OCI-LY3 (cell line): Measurements from ENCODE around the gene RTL10.

Experiments used
- H2AFZ ChIP-seq: fragments of 200-600, 300-600 bp; shearing (Covaris generic); 2 replicates; pipeline ENCODE4 v1.6.0; 2014; ENCODE audit warnings: antibody characterized with exemption, low read depth, low read length
- H3K27ac ChIP-seq: fragments of 200-600, 300-600 bp; sonication (generic); 2 replicates; pipeline ENCODE4 v1.5.1; 2014; ENCODE audit warnings: mild to moderate bottlenecking, low read length, moderate library complexity, mixed read lengths
- H3K27me3 ChIP-seq: fragments of 200-600, 300-600 bp; sonication (generic); 2 replicates; pipeline ENCODE4 v1.6.1; 2014; ENCODE audit warnings: low read depth, low read length, mixed read lengths
- H3K36me3 ChIP-seq: fragments of 200-600, 300-600 bp; sonication (generic); replicated peaks from 2 replicates; pipeline ENCODE3; 2014; ENCODE audit warnings: low read depth, low read length, mixed read lengths
- H3K4me1 ChIP-seq: fragments of 300-600, 200-600 bp; sonication (generic); 2 replicates; pipeline ENCODE4 v1.6.1; 2014; ENCODE audit warnings: low read length, mixed read lengths
- H3K4me2 ChIP-seq: fragments of 200-600, 300-600 bp; sonication (generic); 2 replicates; pipeline ENCODE4 v1.6.1; 2014; ENCODE audit warnings: low read length, mixed read lengths
- H3K4me3 ChIP-seq: fragments of 300-600, 200-600 bp; sonication (generic); 2 replicates; pipeline ENCODE4 v1.5.1; 2014; ENCODE audit warnings: antibody characterized with exemption, mild to moderate bottlenecking, low read length, moderate library complexity
- H3K79me2 ChIP-seq: fragments of 300-600, 200-600 bp; shearing (Covaris generic); 2 replicates; pipeline ENCODE4 v1.6.1; 2014; ENCODE audit warnings: mild to moderate bottlenecking, low read length, mixed read lengths
- H3K9ac ChIP-seq: fragments of 300-600, 200-600 bp; shearing (Covaris generic); 2 replicates; pipeline ENCODE4 v1.6.0; 2014; ENCODE audit warnings: mild to moderate bottlenecking, low read length, moderate library complexity
- H3K9me3 ChIP-seq: fragments of 200-600, 300-600 bp; shearing (Covaris generic); 2 replicates; pipeline ENCODE4 v1.6.1; 2014; ENCODE audit warnings: low read length, mixed read lengths; ENCODE audit not compliant: insufficient read depth
- H4K20me1 ChIP-seq: fragments of 200-600, 300-600 bp; sonication (generic); 2 replicates; pipeline ENCODE4 v1.6.1; 2016; ENCODE audit warnings: low read length, mixed read lengths; ENCODE audit not compliant: insufficient read depth
- CTCF ChIP-seq: fragments of 200-600, 300-600 bp; sonication (generic); IDR thresholded peaks from 2 replicates; pipeline ENCODE4 v1.5.1; 2014; ENCODE audit warnings: antibody characterized with exemption, low read length, low read depth
- EZH2phosphoT487 ChIP-seq: fragments of 200-600 bp; shearing (Covaris generic); IDR thresholded peaks from 2 replicates; pipeline ENCODE4 v1.6.1; 2018; ENCODE audit warnings: antibody characterized with exemption, mixed run types, low read depth

RTL10 gene

GRCh38 chr22:19805821-19806212 is 48.9 kb downstream of the RTL10 start:
- no peak for TF ChIP-seq CTCF
- no peak for TF ChIP-seq EZH2phosphoT487
- H4K20me1 ChIP-seq = no peaks in the 10 kb centered on the region
- H3K79me2 ChIP-seq = no peaks in the 10 kb centered on the region
- no peaks in the 10 kb centered on the region for H3K36me3 ChIP-seq
- no peak overlapping the region for H3K4me2 ChIP-seq
- no peak overlapping the region for H3K9ac ChIP-seq
- H3K4me3 ChIP-seq = no peak overlapping the region
- no peaks in the 10 kb centered on the region for H3K27me3 ChIP-seq
- H2AFZ ChIP-seq = no peak overlapping the region
- no peaks in the 10 kb centered on the region for H3K4me1 ChIP-seq
- no peak overlapping the region for H3K27ac ChIP-seq
- no peaks in the 10 kb centered on the region for H3K9me3 ChIP-seq
